ENCODE results near the gene RAD51C. TPM values are rescaled to one million over a fixed set of nuclear protein-coding genes. Genes with fewer than 3 reads are reported as not detected.

The RAD51C gene
- polyA plus RNA-seq, 1 donor (not counting 4 experiments of a cell fraction or from before 2014, with no cell fraction given): 41.8 TPM

DNA sequence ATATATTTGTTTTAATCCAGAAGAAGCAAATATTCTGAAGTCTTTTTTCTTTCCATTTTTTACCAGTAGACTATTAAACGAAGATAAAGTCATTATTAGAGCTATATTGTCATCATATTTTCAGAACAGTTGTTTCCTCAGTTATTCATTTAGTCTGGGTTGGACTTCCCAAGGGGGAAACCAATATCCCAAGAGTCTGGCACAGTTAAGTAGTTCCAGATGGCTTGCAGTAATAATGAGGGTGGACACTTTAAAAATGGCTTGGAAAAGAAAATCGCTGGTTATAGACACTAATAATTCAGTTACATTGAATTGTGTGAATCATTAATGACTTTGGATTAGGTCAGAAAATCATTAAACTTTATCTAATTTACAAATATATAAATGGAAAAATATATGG lies 67.1 kb downstream of the RAD51C start:
- FAIRE-seq: no peak
- TF ChIP-seq, protein P1, sequence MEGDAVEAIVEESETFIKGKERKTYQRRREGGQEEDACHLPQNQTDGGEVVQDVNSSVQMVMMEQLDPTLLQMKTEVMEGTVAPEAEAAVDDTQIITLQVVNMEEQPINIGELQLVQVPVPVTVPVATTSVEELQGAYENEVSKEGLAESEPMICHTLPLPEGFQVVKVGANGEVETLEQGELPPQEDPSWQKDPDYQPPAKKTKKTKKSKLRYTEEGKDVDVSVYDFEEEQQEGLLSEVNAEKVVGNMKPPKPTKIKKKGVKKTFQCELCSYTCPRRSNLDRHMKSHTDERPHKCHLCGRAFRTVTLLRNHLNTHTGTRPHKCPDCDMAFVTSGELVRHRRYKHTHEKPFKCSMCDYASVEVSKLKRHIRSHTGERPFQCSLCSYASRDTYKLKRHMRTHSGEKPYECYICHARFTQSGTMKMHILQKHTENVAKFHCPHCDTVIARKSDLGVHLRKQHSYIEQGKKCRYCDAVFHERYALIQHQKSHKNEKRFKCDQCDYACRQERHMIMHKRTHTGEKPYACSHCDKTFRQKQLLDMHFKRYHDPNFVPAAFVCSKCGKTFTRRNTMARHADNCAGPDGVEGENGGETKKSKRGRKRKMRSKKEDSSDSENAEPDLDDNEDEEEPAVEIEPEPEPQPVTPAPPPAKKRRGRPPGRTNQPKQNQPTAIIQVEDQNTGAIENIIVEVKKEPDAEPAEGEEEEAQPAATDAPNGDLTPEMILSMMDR (optimal IDR thresholded peaks at IDR 0.05 in 1 of 3, IDR thresholded peaks at IDR 0.05 in 1 of 3, conservative IDR thresholded peaks at IDR 0.05 in 1 of 3; ENCODE audit: extremely low read depth in 1 of 3, insufficient read depth in 2 of 3, low read length in 3 of 3): no peak
- TF ChIP-seq EZH2 (IDR thresholded peaks at IDR 0.05; ENCODE audit: low read length): no peak
- no peak overlapping the region for H3K9ac ChIP-seq (ENCODE audit: control insufficient read depth, extremely low read depth, insufficient read depth, low read length)
- no peaks in the 10 kb centered on the region for H4K20me1 ChIP-seq (ENCODE audit: control insufficient read depth, extremely low read depth, insufficient read depth, low read length)
- peaks cover 37% of the 10 kb centered on the region for H3K27me3 ChIP-seq (ENCODE audit: control insufficient read depth, extremely low read depth, insufficient read depth, low read length)
- DNase-seq (ENCODE audit: low read depth, low spot score): no peak
- dilution Hi-C loops (cut with MboI; ENCODE audit: extremely low pct_ligation_motif_present, low sequenced_read_pairs): no loop called here
- no peaks in the 10 kb centered on the region for H3K9me1 ChIP-seq (ENCODE audit: control insufficient read depth, extremely low read depth, insufficient read depth, low read length)
- no peaks in the 10 kb centered on the region for H3K79me2 ChIP-seq (ENCODE audit: control insufficient read depth, insufficient read depth, low read length)
- H2AFZ ChIP-seq (ENCODE audit: control insufficient read depth, low read length): no peak overlapping the region
- H3K9me3 ChIP-seq (ENCODE audit: control insufficient read depth, low read depth, low read length): no peaks in the 10 kb centered on the region
- H3K36me3 ChIP-seq (ENCODE audit: control insufficient read depth in 2 of 2, extremely low read depth in 1 of 2, insufficient read depth in 2 of 2, low read length in 2 of 2): no peaks in the 10 kb centered on the region
- no peak overlapping the region for H3K4me2 ChIP-seq (ENCODE audit: control insufficient read depth, extremely low read depth, insufficient read depth, low read depth, low read length)
- H3K4me3 ChIP-seq (ENCODE audit: control insufficient read depth in 2 of 3, extremely low read depth in 1 of 3, insufficient read depth in 2 of 3, low read depth in 1 of 3, low read length in 3 of 3): no peak overlapping the region
- no peak overlapping the region for H3K27ac ChIP-seq (ENCODE audit: control insufficient read depth, insufficient read depth, low read length)
- H3K4me1 ChIP-seq (ENCODE audit: control insufficient read depth, extremely low read depth, insufficient read depth, low read length): peaks cover 11% of the 10 kb centered on the region

DNA sequence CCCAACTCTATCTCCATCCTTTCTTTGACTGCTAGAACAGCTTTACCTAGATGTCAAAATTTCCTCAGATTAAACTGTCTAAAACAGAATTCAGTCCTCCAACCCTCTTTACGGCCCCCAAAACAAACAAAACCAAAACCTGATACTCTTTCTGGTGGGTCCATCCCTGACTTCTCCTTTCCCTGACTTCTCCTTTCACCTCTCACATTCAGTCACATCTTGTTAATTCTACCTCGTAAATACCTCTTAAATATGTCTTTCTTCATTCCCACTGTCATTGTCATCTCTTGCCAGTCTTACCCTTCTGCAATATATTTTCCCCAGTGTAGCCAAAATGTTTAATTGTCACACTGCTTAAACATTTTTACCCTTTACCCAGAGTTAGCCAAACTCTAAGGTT lies 67.8 kb downstream of the RAD51C start:
- Histone ChIP-seq H3K9me3 (ENCODE audit: control insufficient read depth, low read depth, low read length) (no peaks in the 10 kb centered on the region), H3K9ac (ENCODE audit: control insufficient read depth, extremely low read depth, insufficient read depth, low read length) (no peak overlapping the region), H3K4me1 (ENCODE audit: control insufficient read depth, extremely low read depth, insufficient read depth, low read length) (peaks cover 11% of the 10 kb centered on the region), H3K4me2 (ENCODE audit: control insufficient read depth, extremely low read depth, insufficient read depth, low read depth, low read length) (no peak overlapping the region), H3K9me1 (ENCODE audit: control insufficient read depth, extremely low read depth, insufficient read depth, low read length) (no peaks in the 10 kb centered on the region), H3K27me3 (ENCODE audit: control insufficient read depth, extremely low read depth, insufficient read depth, low read length) (peaks cover 31% of the 10 kb centered on the region), H3K79me2 (ENCODE audit: control insufficient read depth, insufficient read depth, low read length) (no peaks in the 10 kb centered on the region), H3K27ac (ENCODE audit: control insufficient read depth, insufficient read depth, low read length) (no peak overlapping the region), H4K20me1 (ENCODE audit: control insufficient read depth, extremely low read depth, insufficient read depth, low read length) (no peaks in the 10 kb centered on the region), H2AFZ (ENCODE audit: control insufficient read depth, low read length) (no peak overlapping the region), H3K36me3 (ENCODE audit: control insufficient read depth in 2 of 2, extremely low read depth in 1 of 2, insufficient read depth in 2 of 2, low read length in 2 of 2) (no peaks in the 10 kb centered on the region), H3K4me3 (ENCODE audit: control insufficient read depth in 2 of 3, extremely low read depth in 1 of 3, insufficient read depth in 2 of 3, low read depth in 1 of 3, low read length in 3 of 3) (no peak overlapping the region)
- no peak for TF ChIP-seq EZH2 (IDR thresholded peaks at IDR 0.05; ENCODE audit: low read length)
- TF ChIP-seq, protein P1 (optimal IDR thresholded peaks at IDR 0.05 in 1 of 3, IDR thresholded peaks at IDR 0.05 in 1 of 3, conservative IDR thresholded peaks at IDR 0.05 in 1 of 3; ENCODE audit: extremely low read depth in 1 of 3, insufficient read depth in 2 of 3, low read length in 3 of 3): no peak
- dilution Hi-C loops (cut with MboI; ENCODE audit: extremely low pct_ligation_motif_present, low sequenced_read_pairs): no loop called here
- FAIRE-seq (no peak), DNase-seq (ENCODE audit: low read depth, low spot score) (no peak)
